Activated CD4-positive, alpha-beta memory T cell treated with anti-CD3 and anti-CD28 coated beads for 36 hours (primary cell): ENCODE results near the gene TPCN2. TPM values are rescaled to one million over a fixed set of nuclear protein-coding genes. Genes with fewer than 3 reads are reported as not detected.

ENCODE experiments used
- CTCF ChIA-PET: fragments of 350-600 bp; sonication (Branson Sonifier 250); formaldehyde crosslinking; loops from one replicate; lab custom pipeline; 2021; ENCODE audit warnings: antibody characterized with exemption, inconsistent platforms; lab: Charles Lee
- POLR2A ChIA-PET: fragments of 350-600 bp; sonication (Branson Sonifier 250); formaldehyde crosslinking; loops from one replicate; lab custom pipeline; 2021; ENCODE audit warnings: antibody characterized with exemption; lab: Charles Lee
- DNase-seq: peaks from one replicate; pipeline ENCODE4 v3.0.0-alpha.2; 2020
- H3K27ac Mint-ChIP-seq: one replicate; pipeline ENCODE4 v1.8.0; 2021; ENCODE audit warnings: mixed read lengths
- H3K27me3 Mint-ChIP-seq: one replicate; pipeline ENCODE4 v1.8.0; 2021; ENCODE audit warnings: mixed read lengths
- H3K36me3 Mint-ChIP-seq: one replicate; pipeline ENCODE4 v1.8.0; 2021; ENCODE audit warnings: mixed read lengths
- H3K4me1 Mint-ChIP-seq: one replicate; pipeline ENCODE4 v1.8.0; 2021; ENCODE audit warnings: low read depth, mixed read lengths
- H3K4me3 Mint-ChIP-seq: one replicate; pipeline ENCODE4 v1.8.0; 2021; ENCODE audit warnings: mild to moderate bottlenecking, mixed read lengths
- H3K9me3 Mint-ChIP-seq: one replicate; pipeline ENCODE4 v1.8.0; 2021; ENCODE audit warnings: mixed read lengths
- intact Hi-C: fragments of 100-400 bp; cut with micrococcal nuclease; formaldehyde crosslinking; loops from one replicate; pipeline ENCODE4 v1.15.1; 2023
- total RNA-seq, 2 experiments: library from RNA; stranded (reverse); gene quantifications; one replicate each; pipeline ENCODE4 v1.2.3, GENCODE V29; 2021

TPCN2 gene
- total RNA-seq, 2 experiments from 2014 or later: 12.0 to 12.8 TPM

- ChIA-PET POLR2A (no interaction called here), CTCF (no interaction called here)
- no peaks in the 10 kb centered on the region for H3K9me3 Mint-ChIP-seq
- H3K27me3 Mint-ChIP-seq: peaks cover 3% of the 10 kb centered on the region
- no peaks in the 10 kb centered on the region for H3K36me3 Mint-ChIP-seq
- intact Hi-C loops: no loop called here
- H3K27ac Mint-ChIP-seq: no peak overlapping the region
- H3K4me3 Mint-ChIP-seq: no peak overlapping the region
- DNase-seq: no peak
- H3K4me1 Mint-ChIP-seq: no peaks in the 10 kb centered on the region
Measured at GRCh38 chr11:69004411-69005182, 44.1 kb upstream of the TPCN2 start.

DNA sequence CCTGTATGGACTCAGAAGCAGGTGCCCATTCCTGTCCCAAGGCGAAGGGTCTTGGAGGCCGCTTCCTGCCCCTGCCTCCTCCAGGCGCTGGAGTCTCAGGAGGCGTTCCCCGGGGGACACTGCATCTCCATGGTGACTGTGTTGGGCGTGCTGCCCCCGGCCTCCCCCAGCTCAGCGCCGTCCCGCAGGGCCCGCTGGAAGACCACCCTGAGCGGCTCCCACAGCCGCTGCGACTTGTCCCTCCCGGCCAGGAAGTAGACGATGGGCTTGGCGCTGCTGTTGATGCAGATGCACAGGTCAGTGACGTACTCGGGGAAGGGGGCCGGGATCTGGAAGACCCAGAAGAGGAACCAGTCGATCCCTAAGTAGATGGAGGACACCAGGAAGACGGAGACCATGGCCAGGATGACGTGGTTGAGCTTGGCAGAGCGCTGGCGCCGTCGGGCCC lies 43.5 kb upstream of the TPCN2 start:
- no peak for DNase-seq
- H3K9me3 Mint-ChIP-seq: no peaks in the 10 kb centered on the region
- H3K27ac Mint-ChIP-seq: no peak overlapping the region
- H3K36me3 Mint-ChIP-seq: no peaks in the 10 kb centered on the region
- ChIA-PET CTCF (no interaction called here), POLR2A (no interaction called here)
- no peak overlapping the region for H3K4me3 Mint-ChIP-seq
- H3K4me1 Mint-ChIP-seq: no peaks in the 10 kb centered on the region
- peaks cover 3% of the 10 kb centered on the region for H3K27me3 Mint-ChIP-seq
- intact Hi-C loops: no loop called here

DNA sequence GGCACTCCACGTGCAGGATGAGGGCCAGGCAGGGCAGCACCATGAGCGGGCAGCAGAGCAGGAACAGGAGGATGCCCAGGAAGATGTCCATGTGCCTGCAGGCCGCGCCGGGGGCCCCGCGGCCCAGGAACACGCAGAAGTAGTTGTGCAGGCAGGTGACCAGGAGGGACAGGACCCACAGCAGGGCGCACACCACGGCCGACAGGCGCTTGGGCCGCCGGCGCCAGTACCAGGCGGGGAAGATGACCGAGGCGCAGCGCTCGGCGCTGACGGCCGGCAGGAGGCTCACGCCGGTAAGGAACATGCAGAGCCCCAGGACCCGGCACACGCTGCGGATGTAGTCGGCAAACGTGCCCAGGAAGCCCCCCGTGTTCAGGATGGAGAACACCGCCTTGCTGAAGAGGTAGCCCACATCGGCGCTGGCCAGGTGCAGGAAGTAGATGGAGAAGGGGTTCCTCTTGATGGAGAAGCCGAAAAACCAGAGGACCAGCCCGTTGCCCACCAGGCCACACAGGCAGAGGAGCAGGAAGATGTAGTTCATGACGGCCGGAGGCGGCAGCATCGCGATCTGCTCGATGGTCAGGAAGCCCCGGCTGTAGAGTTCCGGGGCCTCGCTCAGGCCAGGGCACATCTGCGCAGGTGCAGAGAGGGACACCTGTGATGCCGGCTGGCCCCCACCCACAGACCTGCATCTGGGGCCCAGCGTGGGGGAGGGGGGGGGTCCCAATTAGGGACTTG lies 42.9 kb upstream of the TPCN2 start:
- intact Hi-C loops: no loop called here
- H3K4me3 Mint-ChIP-seq: no peak overlapping the region

GRCh38 chr11:69006816-69007215 lies 41.9 kb upstream of the TPCN2 start:
- Mint-ChIP-seq H3K4me1 (no peaks in the 10 kb centered on the region), H3K27ac (no peak overlapping the region), H3K36me3 (no peaks in the 10 kb centered on the region), H3K4me3 (no peak overlapping the region), H3K27me3 (peaks cover 9% of the 10 kb centered on the region), H3K9me3 (no peaks in the 10 kb centered on the region)
- POLR2A ChIA-PET: no interaction called here
- DNase-seq: no peak
- intact Hi-C loops: no loop called here
- CTCF ChIA-PET: no interaction called here

More for the DNA sequence above, 42.9 kb upstream of the TPCN2 start:
- DNase-seq: no peak
- no peaks in the 10 kb centered on the region for H3K9me3 Mint-ChIP-seq
- ChIA-PET CTCF (no interaction called here), POLR2A (no interaction called here)
- no peaks in the 10 kb centered on the region for H3K4me1 Mint-ChIP-seq
- no peak overlapping the region for H3K27ac Mint-ChIP-seq
- H3K27me3 Mint-ChIP-seq: peaks cover 3% of the 10 kb centered on the region
- H3K36me3 Mint-ChIP-seq: no peaks in the 10 kb centered on the region

DNA sequence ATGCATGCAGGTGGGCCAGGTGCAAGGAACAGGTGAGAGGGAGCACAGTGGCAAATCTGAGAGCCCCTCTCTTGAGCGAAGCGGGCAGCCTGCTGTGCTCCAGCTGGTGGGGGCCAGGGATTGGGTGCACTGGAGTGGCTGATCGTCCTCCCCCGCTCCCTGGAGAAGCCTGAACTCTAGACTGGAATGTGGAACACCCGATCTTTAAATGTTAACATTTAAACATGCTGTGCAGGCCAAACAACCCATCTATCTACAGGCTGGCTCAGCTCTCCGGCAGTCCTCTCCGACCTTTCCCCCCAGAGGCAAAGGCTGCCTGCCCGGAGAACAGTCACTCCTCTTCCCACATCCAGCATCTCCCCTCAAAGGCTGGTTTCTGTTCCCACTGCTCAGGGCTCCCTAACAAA lies 40.8 kb upstream of the TPCN2 start:
- CTCF ChIA-PET: no interaction called here
- POLR2A ChIA-PET: no interaction called here

GRCh38 chr11:69008737-69009440 lies 39.8 kb upstream of the TPCN2 start:
- no peaks in the 10 kb centered on the region for H3K4me1 Mint-ChIP-seq
- no peaks in the 10 kb centered on the region for H3K36me3 Mint-ChIP-seq
- DNase-seq: no peak
- no peak overlapping the region for H3K4me3 Mint-ChIP-seq
- H3K27ac Mint-ChIP-seq: no peak overlapping the region
- no peaks in the 10 kb centered on the region for H3K9me3 Mint-ChIP-seq
- H3K27me3 Mint-ChIP-seq: peaks cover 20% of the 10 kb centered on the region
- ChIA-PET POLR2A (no interaction called here), CTCF (no interaction called here)
- intact Hi-C loops: no loop called here

More for the DNA sequence above, 40.8 kb upstream of the TPCN2 start:
- H3K4me1 Mint-ChIP-seq: no peaks in the 10 kb centered on the region
- H3K27me3 Mint-ChIP-seq: peaks cover 18% of the 10 kb centered on the region
- H3K9me3 Mint-ChIP-seq: no peaks in the 10 kb centered on the region
- no peak overlapping the region for H3K27ac Mint-ChIP-seq
- no peak overlapping the region for H3K4me3 Mint-ChIP-seq
- no peaks in the 10 kb centered on the region for H3K36me3 Mint-ChIP-seq
- no peak for DNase-seq
- intact Hi-C loops: no loop called here

DNA sequence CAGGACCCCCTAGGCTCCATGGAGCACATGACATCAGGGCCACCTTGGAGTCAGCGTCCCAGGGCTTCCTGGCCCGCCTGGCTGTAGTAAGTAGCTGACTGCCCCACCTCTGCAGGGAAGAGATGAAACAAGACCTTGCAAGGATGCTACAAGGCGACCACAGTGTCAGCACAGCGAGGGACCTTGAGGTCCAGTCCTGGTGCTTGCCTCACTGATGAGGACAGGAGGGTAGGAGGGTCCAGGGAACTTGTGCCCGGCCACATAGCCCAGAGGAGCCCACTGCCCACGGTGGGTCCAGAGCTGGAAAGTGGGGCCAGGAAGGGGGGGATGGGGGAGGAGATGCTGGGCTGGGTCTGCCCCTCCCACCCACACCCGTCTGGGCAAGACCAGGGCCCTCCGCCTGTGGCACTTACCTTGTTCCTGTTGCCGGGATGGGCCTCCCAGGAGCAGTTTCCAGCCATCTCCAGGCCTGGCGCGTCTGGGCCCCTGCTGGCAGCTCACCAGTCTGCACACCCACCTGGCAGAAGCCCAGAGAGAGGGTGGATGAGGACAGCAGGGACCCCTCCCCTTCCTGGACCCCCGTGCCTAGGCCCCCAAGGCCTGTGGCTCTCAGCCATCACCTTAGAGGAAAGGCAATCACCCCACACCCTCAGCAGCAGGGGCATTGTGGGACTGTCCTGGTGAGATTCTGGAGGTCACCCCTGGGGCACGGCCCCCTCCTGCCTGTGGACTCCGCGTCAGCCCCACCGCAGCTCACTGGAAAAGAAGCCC lies 39.1 kb upstream of the TPCN2 start:
- no peak overlapping the region for H3K4me3 Mint-ChIP-seq
- H3K9me3 Mint-ChIP-seq: no peaks in the 10 kb centered on the region
- H3K4me1 Mint-ChIP-seq: no peaks in the 10 kb centered on the region
- peaks cover 20% of the 10 kb centered on the region for H3K27me3 Mint-ChIP-seq
- CTCF ChIA-PET: no interaction called here
- intact Hi-C loops: no loop called here
- H3K27ac Mint-ChIP-seq: no peak overlapping the region
- no peaks in the 10 kb centered on the region for H3K36me3 Mint-ChIP-seq
- no peak for DNase-seq
- POLR2A ChIA-PET: no interaction called here

- POLR2A ChIA-PET: interaction anchor here (1.5 kb wide), 1 partner anchor 39 kb away, joined by 3 read pairs; no protein-coding TSS in a partner anchor
- Mint-ChIP-seq H3K4me3 (no peak overlapping the region), H3K27ac (no peak overlapping the region), H3K36me3 (no peaks in the 10 kb centered on the region), H3K27me3 (peaks cover 20% of the 10 kb centered on the region), H3K4me1 (no peaks in the 10 kb centered on the region), H3K9me3 (no peaks in the 10 kb centered on the region)
- intact Hi-C loops: no loop called here
- DNase-seq: no peak
- CTCF ChIA-PET: no interaction called here
Measured at GRCh38 chr11:69010361-69010891, 38.3 kb upstream of the TPCN2 start.

DNA sequence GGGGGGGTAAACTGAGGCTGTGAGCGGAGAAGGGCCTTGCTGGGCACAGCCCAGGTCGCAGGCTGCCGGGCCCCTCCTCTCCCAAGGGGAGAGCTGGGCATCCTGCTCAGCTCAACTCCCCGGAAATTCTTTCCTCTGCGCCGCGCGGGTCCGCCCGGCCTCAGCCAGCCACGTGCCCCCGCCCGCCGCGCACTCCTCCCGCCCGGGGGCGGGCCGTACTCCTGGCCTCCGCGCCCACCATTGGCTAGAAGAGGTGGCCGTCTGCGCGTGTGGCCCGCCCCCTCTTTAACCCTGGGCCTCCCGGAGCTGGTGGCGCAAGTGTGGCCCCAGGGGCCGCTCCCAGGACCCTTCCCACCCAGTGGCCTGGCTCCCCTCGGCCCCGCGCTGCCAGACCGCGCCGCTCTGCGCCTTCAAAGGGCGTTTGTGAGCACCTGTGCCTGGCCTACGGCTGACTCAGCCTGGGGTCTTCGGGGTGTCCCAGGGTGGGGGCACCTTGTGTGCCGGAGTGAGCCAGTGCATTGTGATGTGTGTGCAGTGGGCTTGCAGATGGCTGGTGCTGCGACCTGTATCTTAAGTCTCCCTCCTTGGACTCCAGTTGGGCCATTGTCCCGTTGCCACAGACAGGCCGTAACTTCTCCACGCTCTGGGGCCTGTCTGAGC lies 37.6 kb upstream of the TPCN2 start:
- DNase-seq: peak; percentile 57
- CTCF ChIA-PET: no interaction called here
- intact Hi-C loops: no loop called here
- Mint-ChIP-seq H3K4me1 (no peaks in the 10 kb centered on the region), H3K27ac (no peak overlapping the region), H3K9me3 (no peaks in the 10 kb centered on the region), H3K4me3 (no peak overlapping the region), H3K36me3 (no peaks in the 10 kb centered on the region), H3K27me3 (peaks cover 20% of the 10 kb centered on the region)
- POLR2A ChIA-PET: interaction anchor here (1.5 kb wide), 1 partner anchor 38 kb away, joined by 3 read pairs; no protein-coding TSS in a partner anchor

- POLR2A ChIA-PET: interaction anchor here (1.5 kb wide), 1 partner anchor 38 kb away, joined by 3 read pairs; no protein-coding TSS in a partner anchor
- H3K4me3 Mint-ChIP-seq: no peak overlapping the region
- DNase-seq: no peak
- no peak overlapping the region for H3K27ac Mint-ChIP-seq
- no peaks in the 10 kb centered on the region for H3K9me3 Mint-ChIP-seq
- H3K36me3 Mint-ChIP-seq: no peaks in the 10 kb centered on the region
- intact Hi-C loops: no loop called here
- CTCF ChIA-PET: no interaction called here
- peaks cover 20% of the 10 kb centered on the region for H3K27me3 Mint-ChIP-seq
- H3K4me1 Mint-ChIP-seq: no peaks in the 10 kb centered on the region
Measured at GRCh38 chr11:69011624-69012091, 37.1 kb upstream of the TPCN2 start.
